HG02678 (cell line): Measurements from ENCODE around the gene LCE3B.

ENCODE experiments used
- ATAC-seq: cut with Tn5 transposase; IDR thresholded peaks from one replicate; pipeline ENCODE4 v1.9.1; 2021; ENCODE audit warnings: mild to moderate bottlenecking, moderate library complexity; ENCODE audit not compliant: unreplicated experiment

The LCE3B gene

GRCh38 chr1:152657677-152658076, 44.1 kb downstream of the LCE3B start:
- no peak for ATAC-seq

DNA sequence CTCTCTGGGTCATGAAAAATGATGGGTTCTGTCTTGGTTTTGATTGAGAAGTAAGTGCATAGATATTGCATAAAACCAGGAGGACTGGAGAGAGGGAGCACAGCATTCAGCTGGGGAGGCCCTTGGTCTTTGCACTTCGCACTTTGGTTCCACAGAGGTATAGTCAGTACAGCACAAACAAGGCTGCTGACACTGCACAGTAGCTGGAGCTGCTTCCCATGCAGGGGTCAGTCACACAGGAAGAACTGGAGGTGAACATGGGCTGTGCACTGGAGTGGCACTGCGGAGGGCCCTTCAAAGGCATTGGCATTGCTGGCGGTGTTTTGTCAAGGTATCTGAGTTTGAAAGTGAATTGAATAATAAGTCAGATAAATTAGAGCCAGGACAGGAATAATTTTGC, 45.0 kb downstream of the LCE3B start:
- no peak for ATAC-seq

- no peak for ATAC-seq
Observed at GRCh38 chr1:152663098-152663497, 49.5 kb downstream of the LCE3B start, which contains the start of gene LCE2D. Gene LCE2D, plus strand, starts transcription at chr1:152663380. Its CDS starts 726 bp downstream, at chr1:152664106.
